GM12801 (cell line): Measurements from ENCODE around the gene SLC25A2.

Experiments
- CTCF ChIP-seq: IDR thresholded peaks from one replicate; pipeline ENCODE4 v1.5.1; 2011; ENCODE audit warnings: control low read depth; ENCODE audit not compliant: insufficient read length; ENCODE audit errors: extremely low read depth

SLC25A2 gene

GRCh38 chr5:141338538-141339306, 34.9 kb upstream of the SLC25A2 start, which contains the start of gene PCDHGA2:
PCDHGA2 (plus strand) TSS chr5:141338760.
- TF ChIP-seq CTCF = no peak

GRCh38 chr5:141330299-141331080, 26.6 kb upstream of the SLC25A2 start, which contains the start of gene PCDHGA1:
PCDHGA1 (plus strand) TSS chr5:141330514.
- no peak for TF ChIP-seq CTCF

GRCh38 chr5:141328231-141328630, 24.4 kb upstream of the SLC25A2 start:
- TF ChIP-seq CTCF = no peak

GRCh38 chr5:141326088-141326854, 22.4 kb upstream of the SLC25A2 start:
- no peak for TF ChIP-seq CTCF

GRCh38 chr5:141322261-141322660, 18.4 kb upstream of the SLC25A2 start:
- TF ChIP-seq CTCF = no peak

DNA sequence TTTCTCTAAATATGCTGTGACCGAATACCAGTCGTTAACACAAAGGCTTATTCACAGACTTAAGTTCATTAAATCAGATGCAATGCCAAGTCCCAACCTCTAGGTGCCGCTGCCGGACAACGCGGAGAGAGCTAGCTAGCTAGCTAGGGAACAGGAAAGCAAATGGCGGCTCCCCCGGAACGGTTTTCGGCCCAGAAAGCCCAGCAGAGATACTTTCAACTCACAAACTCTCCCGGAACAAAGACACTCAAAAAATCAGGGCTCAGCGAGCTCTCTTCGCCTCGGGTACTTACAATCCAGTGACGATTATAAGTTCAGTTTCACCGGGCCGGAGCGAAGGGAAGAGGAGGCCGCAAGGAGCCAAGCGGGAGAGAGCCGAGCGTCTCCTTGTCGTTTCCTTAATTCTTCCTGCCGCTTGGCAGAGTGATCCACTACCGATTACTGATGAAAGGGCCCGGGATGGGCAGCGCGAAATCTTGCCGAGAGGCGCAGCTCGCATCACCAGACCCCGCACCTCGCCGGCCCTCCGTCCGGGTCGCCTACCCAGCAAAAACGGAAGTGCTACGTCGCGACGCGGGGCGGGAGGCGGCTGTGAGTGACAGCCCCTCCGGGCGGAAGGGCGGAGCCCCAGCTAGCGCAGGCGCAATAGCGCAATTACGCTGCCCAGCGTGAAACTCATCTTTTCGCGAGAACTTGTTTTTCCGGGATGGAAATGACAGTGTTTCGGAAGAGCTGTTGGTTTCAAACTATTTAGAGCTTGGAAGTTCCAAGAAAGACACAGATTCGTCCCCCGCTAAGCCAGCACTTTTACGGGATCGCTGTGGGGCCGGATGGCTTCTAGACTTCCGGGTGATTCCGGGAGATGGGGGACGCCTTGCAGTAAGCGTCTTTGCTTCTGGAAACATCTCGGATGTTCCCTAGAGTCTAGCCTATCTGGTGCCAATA, 16.6 kb upstream of the SLC25A2 start, which contains the start of gene TAF7:
Gene TAF7, minus strand, starts transcription at position 560 of the 945 bp plus-strand sequence. CDS start 740 bp downstream, outside the sequence.
- TF ChIP-seq CTCF = peak; percentile 21
